Effector CD8-positive, alpha-beta T cell (primary cell): Measurements from ENCODE around the gene MYO6.

Experiments used
- DNase-seq: peaks from one replicate; lab custom pipeline; 2025; lab: John Stamatoyannopoulos, UW

The MYO6 gene

DNA sequence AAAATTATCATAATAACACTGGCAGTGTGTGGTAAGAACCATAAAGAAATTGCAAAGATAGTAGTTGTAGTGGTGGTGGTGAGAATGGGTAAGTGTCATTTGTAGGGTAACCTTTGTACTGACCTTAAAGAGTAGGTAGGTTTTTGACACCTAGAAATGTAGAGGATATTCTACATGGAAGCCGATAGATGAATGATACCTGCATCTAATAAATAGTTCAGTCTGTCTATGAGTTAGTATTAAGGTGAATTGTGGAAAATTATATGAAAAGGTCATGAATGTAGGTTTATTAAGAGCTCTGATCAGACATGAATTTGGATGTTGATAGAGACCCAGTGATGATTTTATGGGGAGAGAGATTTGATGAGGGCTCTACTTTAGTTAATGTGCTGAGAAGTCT is 78.1 kb downstream of the MYO6 start:
- no peak for DNase-seq

DNA sequence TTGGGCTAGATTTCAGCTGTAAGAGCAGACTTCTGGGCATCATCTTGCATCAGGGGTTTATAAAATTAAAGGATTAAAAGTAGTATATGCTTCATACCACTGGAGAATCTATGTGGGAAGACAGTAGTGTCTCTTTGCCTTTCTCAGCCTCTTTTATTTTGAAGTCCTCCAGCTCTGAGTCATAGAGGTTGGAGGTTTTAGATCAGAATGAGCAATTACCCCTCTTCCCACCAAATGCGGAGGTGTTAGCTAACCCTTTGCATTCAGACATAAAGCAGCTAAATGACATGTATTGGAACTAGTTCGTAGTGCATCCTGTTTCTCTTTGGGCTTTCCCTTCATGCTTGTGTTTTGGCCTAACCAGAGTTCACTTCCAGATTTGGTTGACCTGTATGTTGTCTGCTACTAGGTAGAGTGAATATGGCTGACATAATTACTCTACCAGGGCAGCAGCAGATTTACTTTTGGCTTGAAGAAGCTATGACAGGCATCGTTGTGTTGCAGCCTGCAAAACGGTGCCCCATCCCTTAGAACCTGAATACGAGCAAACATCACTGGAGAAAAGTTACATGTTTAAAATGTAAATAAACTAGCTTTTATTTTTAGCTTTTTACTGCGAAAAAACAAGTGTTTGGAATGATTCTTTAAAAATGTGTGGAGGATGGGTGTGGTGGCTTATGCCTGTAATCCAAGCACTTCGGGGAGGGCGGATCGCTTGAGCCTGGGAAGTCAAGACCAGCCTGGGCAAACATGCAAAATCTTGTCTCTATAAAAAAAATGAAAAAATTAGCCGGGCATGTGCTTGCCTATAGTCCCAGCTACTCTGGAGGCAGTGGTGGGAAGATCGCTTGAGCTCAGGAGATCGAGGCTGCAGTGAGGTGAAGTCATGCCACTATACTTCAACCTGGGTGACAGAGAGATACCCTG is 82.2 kb downstream of the MYO6 start:
- no peak for DNase-seq

DNA sequence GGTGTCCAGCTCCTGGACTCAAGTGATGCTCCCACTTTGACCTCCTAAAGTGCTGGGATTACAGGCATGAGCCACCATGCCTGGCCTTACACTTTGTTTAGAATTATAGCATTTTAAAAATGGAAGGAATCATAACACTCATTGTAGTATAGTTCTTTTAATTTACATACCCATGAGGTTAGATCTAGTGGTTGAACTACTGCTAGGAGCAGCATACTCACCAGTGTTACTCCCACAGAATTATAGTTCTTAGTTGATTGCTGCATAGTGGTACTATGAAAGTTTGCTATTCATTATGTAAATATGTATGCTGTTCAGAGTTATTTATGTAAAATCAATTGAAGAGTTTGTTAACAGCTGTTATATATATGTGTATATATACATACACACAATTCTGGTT is 85.4 kb downstream of the MYO6 start:
- DNase-seq, result no peak

DNA sequence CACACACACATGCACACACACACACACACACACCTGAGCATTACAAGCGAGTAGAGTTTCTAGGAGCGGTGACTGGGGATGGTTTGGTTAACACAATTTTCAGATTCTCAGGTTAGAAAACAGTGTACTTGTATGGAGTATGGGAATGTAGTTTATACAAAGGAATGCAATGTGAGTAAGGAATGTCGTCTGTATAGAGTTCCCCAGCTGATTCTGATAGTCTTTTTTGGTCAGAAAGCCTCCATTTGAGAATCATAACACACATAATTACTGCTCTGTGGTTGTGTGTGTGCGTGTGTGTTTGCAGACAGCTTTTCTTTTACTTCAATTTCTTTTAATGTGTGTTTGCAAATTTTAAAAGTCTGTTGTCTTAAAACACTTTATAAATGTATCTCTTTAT is 93.2 kb downstream of the MYO6 start:
- no peak for DNase-seq

DNA sequence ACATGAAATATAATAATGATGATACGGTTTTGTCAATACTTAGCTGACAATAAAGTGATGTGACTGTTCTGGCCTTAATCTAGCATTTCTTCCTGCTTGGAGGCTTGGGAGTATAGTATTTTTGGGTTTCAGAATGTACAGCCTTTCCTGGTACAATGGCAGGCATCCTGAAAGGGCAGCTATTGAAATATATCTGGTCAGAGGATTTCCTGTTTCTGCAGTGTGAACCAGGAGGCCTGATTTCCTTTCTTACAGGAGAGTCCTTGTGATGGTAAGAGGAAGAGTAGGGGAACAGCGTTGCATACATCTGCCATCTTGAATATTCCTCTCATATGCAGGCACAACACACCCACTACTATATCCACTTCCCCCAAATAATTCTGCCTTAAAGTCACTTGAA is 93.7 kb downstream of the MYO6 start:
- no peak for DNase-seq

DNA sequence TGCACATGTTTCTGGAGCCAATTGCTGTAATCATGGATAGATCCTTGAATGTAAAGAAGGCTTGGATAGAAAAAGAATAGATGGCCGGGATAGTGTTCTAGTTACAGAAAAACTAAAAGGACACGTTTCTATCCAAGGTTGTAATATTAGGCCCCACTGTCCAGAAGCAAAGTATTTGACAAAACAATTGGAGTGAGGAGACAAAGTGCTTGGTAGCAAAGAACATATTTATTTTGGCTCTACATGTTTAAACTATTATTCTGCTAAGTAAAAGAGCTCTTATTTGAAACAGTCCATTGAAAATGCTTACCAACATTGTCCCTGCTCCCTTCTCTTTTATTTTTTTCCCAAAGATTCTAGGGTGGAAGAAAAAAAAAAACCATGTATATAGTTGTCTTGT is 94.4 kb downstream of the MYO6 start:
- no peak for DNase-seq

DNA sequence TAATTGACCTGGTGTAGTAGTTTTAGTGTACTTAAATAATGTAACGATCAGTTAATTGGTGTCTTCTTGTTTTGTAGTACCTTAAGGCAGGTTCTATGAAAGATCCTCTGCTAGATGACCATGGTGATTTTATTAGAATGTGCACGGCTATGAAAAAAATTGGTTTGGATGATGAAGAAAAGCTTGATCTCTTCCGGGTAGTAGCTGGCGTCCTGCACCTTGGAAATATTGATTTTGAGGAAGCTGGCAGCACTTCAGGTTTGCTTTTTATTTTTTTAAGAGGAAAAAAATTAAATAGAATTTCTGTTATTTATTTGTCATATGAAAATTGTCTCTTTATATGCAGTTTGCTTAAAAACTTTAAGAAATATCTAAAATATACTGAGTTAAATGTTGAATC is 99.2 kb downstream of the MYO6 start:
- no peak for DNase-seq

DNA sequence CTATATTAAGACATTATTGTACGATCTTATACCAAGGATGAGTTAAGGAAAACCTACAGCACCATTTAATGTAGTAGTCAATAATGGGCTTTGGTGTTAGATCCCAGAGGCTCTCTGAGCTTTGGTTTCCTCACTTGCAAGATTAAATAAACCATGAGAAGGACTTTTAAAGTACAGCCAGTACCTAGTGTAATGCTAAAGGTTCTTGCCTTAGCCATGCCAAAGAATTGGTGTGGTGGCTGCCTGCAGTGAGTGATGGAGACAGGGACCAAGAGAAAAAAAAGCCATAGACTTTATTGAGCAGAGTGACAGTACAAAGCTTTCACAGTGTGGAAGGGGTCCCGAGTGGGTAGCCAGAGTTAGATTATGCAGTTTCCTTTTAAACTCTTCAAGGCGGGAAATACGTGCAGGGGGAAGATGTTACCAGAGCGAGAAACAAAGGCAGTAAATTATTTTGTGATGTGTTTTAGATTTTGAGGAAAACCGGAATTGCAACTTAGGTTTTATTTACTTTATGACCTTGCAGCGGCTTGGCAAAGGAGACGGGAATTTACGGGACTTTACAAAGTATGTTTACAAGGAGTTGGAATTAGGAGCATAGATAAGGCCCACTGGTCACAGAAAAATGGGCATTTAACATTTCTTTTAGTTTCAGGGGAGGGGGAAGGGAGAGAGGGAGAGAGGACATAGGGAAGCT is 100.4 kb downstream of the MYO6 start:
- DNase-seq, result no peak

DNA sequence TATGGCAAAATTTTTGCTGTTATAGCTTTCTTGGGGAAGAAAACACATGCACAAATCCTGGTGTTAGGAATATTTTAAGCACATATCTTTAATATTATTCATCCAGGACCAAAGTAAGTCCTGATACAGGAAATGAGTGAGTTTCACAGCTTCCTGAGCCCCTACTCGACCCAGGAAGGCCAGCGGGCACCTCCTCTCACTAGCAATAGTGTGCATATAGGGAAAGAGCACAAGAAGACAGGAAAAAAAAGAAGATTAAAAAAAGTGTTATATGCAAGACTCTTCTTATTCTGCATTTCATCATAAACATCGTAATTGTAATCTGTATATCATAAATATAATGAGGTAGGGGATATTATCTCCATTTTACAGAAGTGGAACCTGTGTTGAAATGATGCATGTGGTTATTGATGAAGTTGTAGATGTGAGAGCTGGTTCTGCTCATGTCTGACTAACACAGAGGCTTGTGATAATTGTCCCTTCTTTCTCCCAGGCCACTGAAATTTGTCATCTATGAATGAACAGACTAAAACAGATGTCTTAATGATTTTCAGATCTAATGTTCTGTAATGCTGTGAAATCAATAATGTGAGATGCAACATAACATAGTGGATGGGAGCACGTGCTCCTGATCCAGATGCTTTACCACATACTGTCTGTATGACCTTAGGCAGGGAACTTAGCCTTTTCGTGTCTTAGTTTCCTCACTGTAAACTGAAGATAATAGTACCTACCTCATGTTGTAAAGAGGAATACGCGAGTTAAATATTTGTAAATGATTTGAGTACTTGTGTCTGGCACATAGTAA is 101.2 kb downstream of the MYO6 start:
- DNase-seq, result no peak

DNA sequence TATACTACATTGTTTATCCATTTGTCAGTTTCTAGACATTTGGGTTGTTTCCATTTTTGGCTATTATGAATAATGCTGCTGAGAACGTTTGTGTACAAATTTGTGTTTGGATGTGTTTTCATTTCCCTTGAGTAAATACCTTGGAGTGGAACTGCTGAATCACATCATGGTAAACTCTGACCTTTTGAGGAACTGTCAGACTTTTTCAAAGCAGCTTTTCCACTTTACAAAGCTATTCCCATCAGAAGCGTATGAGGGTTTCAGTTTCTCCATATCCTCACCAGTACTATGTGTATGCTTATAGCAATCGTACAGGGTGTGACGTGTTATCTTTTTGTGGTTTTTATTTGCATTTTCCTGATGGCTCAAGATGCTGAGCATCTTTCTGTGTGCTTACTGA is 103.7 kb downstream of the MYO6 start:
- DNase-seq, result no peak

DNA sequence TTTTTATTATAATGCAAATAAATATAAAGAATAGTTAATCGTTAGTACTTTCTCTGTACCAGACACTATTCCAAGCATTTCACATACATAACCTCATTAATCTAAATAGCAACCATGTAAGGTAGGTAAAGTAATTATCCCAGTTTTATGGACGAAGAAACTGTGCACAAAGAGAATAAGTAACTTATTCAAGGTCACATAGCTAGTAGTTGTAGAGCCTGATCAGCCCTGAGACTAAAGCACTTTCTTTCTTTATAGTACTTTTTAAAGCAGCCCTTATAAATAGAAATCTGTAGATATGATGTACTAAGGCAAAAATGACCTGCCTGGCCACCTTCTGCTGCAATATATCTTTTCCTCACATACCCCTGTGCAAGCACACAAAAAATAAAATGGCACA is 104.8 kb downstream of the MYO6 start:
- DNase-seq, result no peak

DNA sequence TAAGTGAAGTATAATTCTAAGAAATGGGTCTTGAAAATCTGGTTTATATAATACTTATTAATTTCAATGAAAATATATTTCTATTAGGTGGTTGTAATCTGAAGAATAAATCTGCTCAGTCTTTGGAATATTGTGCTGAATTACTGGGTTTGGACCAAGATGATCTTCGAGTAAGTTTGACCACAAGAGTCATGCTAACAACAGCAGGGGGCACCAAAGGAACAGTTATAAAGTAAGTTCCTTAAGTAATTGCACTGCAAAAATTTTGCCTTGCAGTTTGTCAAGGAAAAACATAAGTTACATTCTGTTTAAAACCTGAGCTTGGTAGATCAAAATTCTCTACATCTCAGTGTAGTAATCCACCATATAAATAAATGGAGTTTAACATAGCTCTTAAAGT is 106.0 kb downstream of the MYO6 start:
- DNase-seq, result no peak

DNA sequence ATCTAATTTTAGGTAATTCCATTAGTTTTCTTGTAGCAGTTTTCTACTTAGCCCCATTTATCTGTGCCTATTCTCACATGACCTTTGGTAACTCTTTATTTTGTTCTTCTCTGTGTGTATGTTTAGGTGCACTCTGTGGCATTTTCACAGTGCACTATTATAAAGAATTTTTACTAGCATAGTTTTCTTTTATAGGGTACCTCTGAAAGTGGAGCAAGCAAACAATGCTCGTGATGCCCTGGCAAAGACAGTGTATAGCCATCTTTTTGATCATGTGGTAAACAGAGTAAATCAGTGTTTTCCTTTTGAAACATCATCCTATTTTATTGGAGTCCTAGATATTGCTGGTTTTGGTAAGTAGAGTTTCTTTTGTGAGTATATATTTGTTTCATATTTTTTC is 107.9 kb downstream of the MYO6 start:
- no peak for DNase-seq

DNA sequence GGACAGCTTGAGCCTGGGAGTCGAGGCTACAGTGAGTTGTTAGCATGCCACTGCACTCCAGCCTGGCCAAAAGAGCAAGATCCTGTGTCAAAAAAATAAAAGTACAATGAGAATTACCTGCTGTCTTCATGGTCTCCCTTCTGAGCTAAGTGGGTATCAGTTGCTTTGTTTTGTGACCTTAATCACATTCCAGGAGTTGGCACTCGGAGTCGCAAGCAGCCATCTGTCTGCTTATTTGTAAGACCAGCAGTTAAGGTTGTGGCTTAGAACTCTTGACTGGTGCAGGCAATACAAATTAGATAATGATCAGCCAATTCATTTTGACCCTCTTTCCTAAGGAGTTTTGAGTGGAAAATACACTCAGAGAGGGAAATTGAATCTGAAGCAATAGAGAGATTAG is 114.0 kb downstream of the MYO6 start:
- no peak for DNase-seq

DNA sequence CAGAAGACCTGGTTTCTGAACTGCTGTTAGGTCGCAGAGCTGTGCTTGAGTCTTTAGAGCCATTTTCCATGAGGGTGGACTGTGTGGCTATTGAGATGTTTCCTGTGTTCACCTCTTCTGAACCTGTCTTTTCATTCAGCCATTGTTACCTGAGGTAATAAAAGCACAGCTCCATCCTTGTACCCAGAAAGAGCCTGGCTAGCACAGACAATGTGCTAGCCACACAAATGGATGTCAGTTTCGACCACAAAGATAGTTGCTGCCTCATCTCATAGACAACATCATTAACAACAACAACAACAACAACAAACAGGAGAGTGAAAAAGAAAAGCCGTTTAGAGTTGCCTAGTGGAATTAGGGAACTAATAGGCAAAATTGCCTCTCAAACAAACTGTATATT is 114.7 kb downstream of the MYO6 start:
- no peak for DNase-seq

DNA sequence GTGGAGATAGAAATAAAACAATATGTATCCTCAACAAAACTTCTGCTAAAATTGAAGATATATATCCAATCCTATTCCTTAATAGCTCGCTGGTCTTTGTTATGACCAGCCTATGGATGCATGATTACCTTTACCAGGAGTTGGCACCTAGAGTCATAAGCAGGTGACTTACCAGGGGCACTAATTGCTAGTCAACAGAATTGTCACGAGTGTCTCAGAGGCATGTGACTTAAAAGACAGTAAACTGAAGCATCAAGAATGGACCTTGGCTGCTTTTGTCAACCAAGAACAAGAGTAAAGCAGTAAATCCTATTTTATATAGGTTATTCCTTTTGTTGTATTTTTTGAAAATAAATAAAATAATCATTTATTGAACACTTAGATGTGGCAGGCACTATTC is 115.4 kb downstream of the MYO6 start:
- DNase-seq, result no peak

DNA sequence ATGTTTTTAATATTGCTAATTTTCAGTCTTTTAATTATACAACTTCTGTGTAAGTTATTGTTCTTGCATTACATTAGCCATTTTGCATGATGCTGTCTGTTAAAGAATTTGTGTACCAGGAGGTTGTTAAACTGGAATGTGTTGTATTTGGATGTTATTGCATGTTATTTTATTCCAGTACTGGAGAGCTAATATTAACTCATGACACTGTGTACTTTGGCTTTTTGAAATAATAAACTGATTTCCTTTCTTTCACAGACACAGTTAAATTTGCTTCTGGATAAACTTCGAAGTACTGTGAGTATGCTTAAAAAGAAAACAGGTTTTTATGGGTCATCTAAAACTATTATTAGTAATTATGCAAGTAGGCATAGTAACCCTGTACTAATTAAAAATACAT is 121.3 kb downstream of the MYO6 start:
- no peak for DNase-seq

DNA sequence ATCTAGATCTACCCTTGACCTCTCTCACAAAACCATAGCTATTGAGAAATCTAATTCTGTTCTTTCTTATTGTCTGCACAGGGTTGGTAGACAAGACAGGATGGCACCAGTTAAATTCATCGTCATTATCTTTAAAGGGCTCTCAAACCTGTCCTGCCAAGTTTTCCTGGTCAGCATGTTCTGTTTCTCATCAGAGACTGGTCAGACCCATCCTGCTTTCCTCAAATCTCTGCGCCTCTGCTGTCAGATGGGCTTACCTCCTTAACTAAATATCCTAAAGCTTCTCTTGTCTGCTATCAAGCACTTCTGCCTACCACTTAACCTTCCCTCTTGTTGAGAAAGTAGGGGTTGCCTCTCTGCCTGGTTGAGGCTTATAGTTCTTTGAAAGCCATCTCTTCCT is 125.2 kb downstream of the MYO6 start:
- DNase-seq, result no peak

DNA sequence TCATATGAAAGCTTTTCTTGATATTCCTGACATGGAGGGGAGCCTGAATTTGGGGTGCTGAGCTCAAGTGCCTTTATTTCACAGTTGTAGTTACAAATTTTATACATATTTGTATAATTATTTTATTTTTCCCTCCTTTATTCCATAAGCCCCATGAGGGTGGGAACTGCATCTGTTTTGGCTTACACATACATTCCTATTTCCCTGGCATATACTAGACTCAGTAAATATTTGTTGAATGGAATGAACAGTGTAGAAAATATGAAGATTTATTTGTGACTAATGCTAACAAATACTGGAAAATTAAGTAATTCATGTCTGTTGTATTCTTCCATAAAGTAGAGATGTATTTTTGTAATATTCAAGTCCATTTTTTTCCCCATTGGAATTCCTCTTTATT is 127.1 kb downstream of the MYO6 start:
- no peak for DNase-seq

DNA sequence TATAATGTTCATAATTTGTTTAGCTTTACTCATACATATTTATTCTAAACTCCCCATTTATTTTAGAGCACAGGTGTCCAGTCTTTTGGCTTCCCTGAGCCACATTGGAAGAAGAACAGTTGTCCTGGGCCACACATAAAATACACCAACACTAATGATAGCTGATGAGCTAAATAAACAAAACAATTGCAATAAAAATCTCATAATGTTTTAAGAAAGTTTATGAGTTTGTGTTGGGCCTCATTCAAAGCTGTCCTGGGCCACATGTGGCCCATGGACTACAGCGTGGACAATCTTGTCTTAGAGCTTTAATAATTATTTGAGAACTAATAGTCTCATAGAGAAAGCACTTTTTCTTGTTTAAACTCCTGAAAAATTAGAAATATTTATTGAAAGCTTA is 131.3 kb downstream of the MYO6 start:
- DNase-seq, result no peak

DNA sequence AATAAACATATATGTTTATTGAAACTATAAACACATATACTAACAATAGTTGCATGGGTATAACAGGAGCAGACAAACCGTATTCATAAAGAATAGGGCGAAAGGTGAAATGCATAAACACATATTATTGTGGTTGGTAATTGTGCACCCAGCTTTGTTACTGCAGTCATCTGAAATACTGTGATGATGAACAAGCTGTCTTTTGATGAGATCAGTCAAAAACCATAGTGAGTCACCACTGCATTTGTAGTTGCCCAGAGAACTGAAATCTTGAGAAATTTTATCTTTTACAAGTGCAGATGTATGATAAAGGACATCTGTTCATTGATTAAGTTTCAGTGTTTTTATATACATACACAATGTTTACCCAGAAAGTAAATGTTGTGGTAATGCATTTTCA is 133.7 kb downstream of the MYO6 start:
- DNase-seq, result no peak

DNA sequence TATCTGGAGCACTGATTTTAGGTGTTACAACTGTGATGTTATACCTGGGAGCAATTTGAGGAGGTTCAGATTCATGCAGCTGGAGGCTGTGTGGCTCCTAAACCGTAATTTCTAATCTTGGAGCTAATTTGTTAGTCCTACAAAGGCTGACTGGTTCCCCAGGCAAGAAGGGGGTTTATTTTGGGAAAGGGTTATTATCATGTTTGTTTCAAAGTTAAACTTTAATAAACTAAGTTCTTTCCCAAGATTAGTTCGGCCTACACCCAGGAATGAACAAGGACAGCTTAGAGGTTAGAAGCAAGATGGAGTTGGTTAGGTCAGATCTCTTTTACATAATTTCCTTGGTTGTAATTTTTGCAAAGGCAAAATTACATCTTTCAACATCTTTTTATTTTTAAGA is 135.8 kb downstream of the MYO6 start:
- no peak for DNase-seq

DNA sequence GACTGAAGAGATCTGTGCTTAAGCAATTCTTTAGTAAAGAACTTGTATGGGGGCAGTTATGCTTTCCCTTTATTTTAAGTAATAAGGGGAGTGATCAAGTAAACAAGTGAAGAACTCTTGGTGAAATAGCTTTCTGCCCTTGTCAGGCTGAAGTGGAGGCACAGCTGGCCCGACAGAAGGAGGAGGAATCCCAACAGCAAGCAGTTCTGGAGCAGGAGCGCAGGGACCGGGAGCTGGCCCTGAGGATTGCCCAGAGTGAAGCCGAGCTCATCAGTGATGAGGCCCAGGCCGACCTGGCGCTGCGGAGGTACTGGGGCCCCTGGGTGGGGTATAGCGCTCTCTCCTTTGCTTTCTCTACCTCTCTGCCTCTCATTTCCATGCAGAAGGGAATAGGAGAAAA is 143.3 kb downstream of the MYO6 start:
- DNase-seq, result no peak
